ENCODE data around the gene EVI5. TPM values are rescaled to one million over a fixed set of nuclear protein-coding genes. Genes with fewer than 3 reads are reported as not detected.

EVI5 gene
- 10 to 100 TPM; 20.2 to 22.0 (median 20.8) TPM for polyA plus RNA-seq (ENCODE audit: insufficient read length in 3 of 3)
- long read RNA-seq, donor 1: 0 reads
- long read RNA-seq, donor 2, partial matches to known transcripts: 4,526 of 4,601 reads
- long read RNA-seq, donor 2, other reads (novel, unspliced or antisense): 75 of 4,601 reads
- long read RNA-seq, donor 3, partial matches to known transcripts: 5,985 of 6,124 reads
- long read RNA-seq, donor 3, other reads (novel, unspliced or antisense): 139 of 6,124 reads
- long read RNA-seq, donor 4, partial matches to known transcripts: 3,837 of 3,939 reads
- long read RNA-seq, donor 4, other reads (novel, unspliced or antisense): 102 of 3,939 reads
- long read RNA-seq, donor 5: 0 reads
- long read RNA-seq, donor 6, partial matches to known transcripts: 8 of 8 reads
- long read RNA-seq, donor 6, other reads (novel, unspliced or antisense): 0 of 8 reads
- long read RNA-seq, donor 7, partial matches to known transcripts: 4,408 of 6,374 reads
- long read RNA-seq, donor 7, other reads (novel, unspliced or antisense): 1,966 of 6,374 reads
- long read RNA-seq, donor 8: 0 reads
- long read RNA-seq, donor 9, partial matches to known transcripts: 2,969 of 3,092 reads
- long read RNA-seq, donor 9, other reads (novel, unspliced or antisense): 123 of 3,092 reads
- long read RNA-seq, donor 10: 0 reads
- long read RNA-seq, donor 11, partial matches to known transcripts: 3,315 of 3,368 reads
- long read RNA-seq, donor 11, other reads (novel, unspliced or antisense): 53 of 3,368 reads
- long read RNA-seq, donor 12: 0 reads
- long read RNA-seq, donor 13, partial matches to known transcripts: 12,174 of 12,413 reads
- long read RNA-seq, donor 13, other reads (novel, unspliced or antisense): 239 of 12,413 reads
- long read RNA-seq, donor 14: 0 reads
- long read RNA-seq, donor 15: 0 reads
- long read RNA-seq, donor 16: 0 reads

GRCh38 chr1:92784639-92785500 lies at the start of gene EVI5:
EVI5 (minus strand) TSS chr1:92785108; CDS start chr1:92736546, 48,562 bp downstream.
- peak; percentile 89 to 97 (median 94) for DNase-seq (ENCODE audit: extremely low read depth in 1 of 11, low read depth in 9 of 11, low spot score in 4 of 11)

GRCh38 chr1:92834617-92835016 lies 49.7 kb upstream of the EVI5 start:
- DNase-seq (ENCODE audit: extremely low read depth in 1 of 11, low read depth in 9 of 11, low spot score in 4 of 11): no peak

- DNase-seq (ENCODE audit: extremely low read depth in 1 of 11, low read depth in 9 of 11, low spot score in 4 of 11): no peak
Observed at GRCh38 chr1:92833840-92834239, 48.9 kb upstream of the EVI5 start.

GRCh38 chr1:92832537-92833114 lies 47.7 kb upstream of the EVI5 start:
- DNase-seq (ENCODE audit: extremely low read depth in 1 of 11, low read depth in 9 of 11, low spot score in 4 of 11): peak in 1 of 11 donors; percentile 4

GRCh38 chr1:92831762-92832536 lies 47.0 kb upstream of the EVI5 start, which contains the start of gene RPL5:
RPL5 (plus strand) TSS chr1:92832040; CDS start chr1:92832115, 75 bp downstream.
- DNase-seq (ENCODE audit: extremely low read depth in 1 of 11, low read depth in 9 of 11, low spot score in 4 of 11): peak; percentile 93 to 99 (median 97)

GRCh38 chr1:92831368-92831761 lies 46.5 kb upstream of the EVI5 start:
- DNase-seq (ENCODE audit: extremely low read depth in 1 of 11, low read depth in 9 of 11, low spot score in 4 of 11): no peak

- DNase-seq (ENCODE audit: extremely low read depth in 1 of 11, low read depth in 9 of 11, low spot score in 4 of 11): no peak
Observed at GRCh38 chr1:92826792-92827191, 41.9 kb upstream of the EVI5 start.

GRCh38 chr1:92822879-92823278 lies 38.0 kb upstream of the EVI5 start:
- DNase-seq (ENCODE audit: extremely low read depth in 1 of 11, low read depth in 9 of 11, low spot score in 4 of 11): no peak

GRCh38 chr1:92820551-92820950 lies 35.6 kb upstream of the EVI5 start:
- no peak for DNase-seq (ENCODE audit: extremely low read depth in 1 of 11, low read depth in 9 of 11, low spot score in 4 of 11)

GRCh38 chr1:92820024-92820423 lies 35.1 kb upstream of the EVI5 start:
- no peak for DNase-seq (ENCODE audit: extremely low read depth in 1 of 11, low read depth in 9 of 11, low spot score in 4 of 11)

- no peak for DNase-seq (ENCODE audit: extremely low read depth in 1 of 11, low read depth in 9 of 11, low spot score in 4 of 11)
Observed at GRCh38 chr1:92817986-92818764, 33.3 kb upstream of the EVI5 start.

GRCh38 chr1:92817137-92817697 lies 32.3 kb upstream of the EVI5 start:
- no peak for DNase-seq (ENCODE audit: extremely low read depth in 1 of 11, low read depth in 9 of 11, low spot score in 4 of 11)

- DNase-seq (ENCODE audit: extremely low read depth in 1 of 11, low read depth in 9 of 11, low spot score in 4 of 11): no peak
Observed at GRCh38 chr1:92816732-92817131, 31.8 kb upstream of the EVI5 start.

GRCh38 chr1:92808381-92808780 lies 23.5 kb upstream of the EVI5 start:
- DNase-seq (ENCODE audit: extremely low read depth in 1 of 11, low read depth in 9 of 11, low spot score in 4 of 11): no peak

- DNase-seq (ENCODE audit: extremely low read depth in 1 of 11, low read depth in 9 of 11, low spot score in 4 of 11): no peak
Observed at GRCh38 chr1:92805216-92805615, 20.3 kb upstream of the EVI5 start.

GRCh38 chr1:92804721-92805201 lies 19.9 kb upstream of the EVI5 start:
- DNase-seq (ENCODE audit: extremely low read depth in 1 of 11, low read depth in 9 of 11, low spot score in 4 of 11): peak in 6 of 11 donors; percentile 11 to 46 (median 28)
